Upper lobe of right lung (tissue), 1 donor: ENCODE results near the gene ENGASE. TPM values are rescaled to one million over a fixed set of nuclear protein-coding genes. Genes with fewer than 3 reads are reported as not detected.

Experiments
- ATAC-seq: fragments of 200-7000 bp; cut with Tn5 transposase; one replicate; pipeline ENCODE4 v1.9.1; 2020; ENCODE audit warnings: mild to moderate bottlenecking, moderate library complexity
- DNase-seq: peaks from one replicate; pipeline ENCODE4 v3.0.0-alpha.2; 2020
- H3K27ac ChIP-seq: fragments of 200-600 bp; one replicate; pipeline ENCODE4 v1.8.0; 2022
- H3K27me3 ChIP-seq: fragments of 200-600 bp; one replicate; pipeline ENCODE4 v1.8.0; 2022; ENCODE audit warnings: mild to moderate bottlenecking
- H3K36me3 ChIP-seq: fragments of 200-600 bp; one replicate; pipeline ENCODE4 v1.8.0; 2022
- H3K4me1 ChIP-seq: fragments of 200-600 bp; one replicate; pipeline ENCODE4 v1.8.0; 2022
- H3K4me3 ChIP-seq: fragments of 200-600 bp; one replicate; pipeline ENCODE4 v1.8.0; 2022; ENCODE audit warnings: mild to moderate bottlenecking
- H3K9me3 ChIP-seq: fragments of 200-600 bp; one replicate; pipeline ENCODE4 v1.8.0; 2022
- CTCF ChIP-seq: fragments of 200-600 bp; IDR thresholded peaks from one replicate; pipeline ENCODE4 v1.8.0; 2022; ENCODE audit warnings: antibody characterized with exemption
- intact Hi-C: fragments of 100-400 bp; cut with DNase I; formaldehyde crosslinking; loops from one replicate; pipeline ENCODE4 v1.11.0; 2022
- total RNA-seq: library from RNA; stranded (reverse); fragmentation: NEBNext Ultra II Directional; extraction: Animal tissue kit (Norgen Biotek cat#: 25700); gene quantifications from one replicate; pipeline ENCODE4 v1.2.1, GENCODE V29; 2021
- donor health status: DM: no; HTN: yes; CAD: no; lungs with severe emphysema.

ENGASE gene
- total RNA-seq, 1 donor from 2014 or later = 58.2 TPM

- Histone ChIP-seq H3K4me1 (peaks cover 10% of the 10 kb centered on the region), H3K27me3 (no peaks in the 10 kb centered on the region), H3K36me3 (no peaks in the 10 kb centered on the region), H3K27ac (no peak overlapping the region), H3K4me3 (no peak overlapping the region), H3K9me3 (no peaks in the 10 kb centered on the region)
- ATAC-seq (no peak), DNase-seq (peak; percentile 18)
- no peak for TF ChIP-seq CTCF
- intact Hi-C loops = no loop called here
Measured at GRCh38 chr17:79062691-79063090, 11.9 kb upstream of the ENGASE start.

- no peak overlapping the region for H3K4me3 ChIP-seq
- H3K4me1 ChIP-seq = no peaks in the 10 kb centered on the region
- TF ChIP-seq CTCF = no peak
- no peaks in the 10 kb centered on the region for H3K27me3 ChIP-seq
- H3K9me3 ChIP-seq = no peaks in the 10 kb centered on the region
- H3K36me3 ChIP-seq = no peaks in the 10 kb centered on the region
- DNase-seq (no peak), ATAC-seq (no peak)
- intact Hi-C loops = no loop called here
- H3K27ac ChIP-seq = no peak overlapping the region
Measured at GRCh38 chr17:79064026-79064425, 10.6 kb upstream of the ENGASE start.

- H3K9me3 ChIP-seq = no peaks in the 10 kb centered on the region
- peak; percentile 51 for DNase-seq
- peak; percentile 85 for ATAC-seq
- H3K4me1 ChIP-seq = no peaks in the 10 kb centered on the region
- no peak overlapping the region for H3K4me3 ChIP-seq
- intact Hi-C loops = no loop called here
- peak; percentile 73 for TF ChIP-seq CTCF
- H3K27ac ChIP-seq = no peak overlapping the region
- H3K27me3 ChIP-seq = no peaks in the 10 kb centered on the region
- H3K36me3 ChIP-seq = no peaks in the 10 kb centered on the region
Measured at GRCh38 chr17:79065105-79065670, 9.4 kb upstream of the ENGASE start.

GRCh38 chr17:79066963-79067362, 7.7 kb upstream of the ENGASE start:
- Histone ChIP-seq H3K27me3 (no peaks in the 10 kb centered on the region), H3K4me1 (no peaks in the 10 kb centered on the region), H3K36me3 (no peaks in the 10 kb centered on the region), H3K4me3 (no peak overlapping the region), H3K27ac (no peak overlapping the region), H3K9me3 (no peaks in the 10 kb centered on the region)
- TF ChIP-seq CTCF = no peak
- DNase-seq (peak; percentile 20), ATAC-seq (no peak)
- intact Hi-C loops = no loop called here

GRCh38 chr17:79070266-79070880, 4.3 kb upstream of the ENGASE start:
- Histone ChIP-seq H3K27me3 (no peaks in the 10 kb centered on the region), H3K36me3 (no peaks in the 10 kb centered on the region), H3K4me1 (peaks cover under 1% of the 10 kb centered on the region), H3K9me3 (no peaks in the 10 kb centered on the region), H3K4me3 (no peak overlapping the region), H3K27ac (no peak overlapping the region)
- DNase-seq = peak; percentile 30
- intact Hi-C loops = no loop called here
- TF ChIP-seq CTCF = no peak
- ATAC-seq = no peak
